Panc1 (cell line): ENCODE data around the gene RBMS3.

Experiments
- CTCF ChIP-seq: fragments of 450-650 bp; IDR thresholded peaks from 2 replicates; pipeline ENCODE4 v1.5.1; 2017; ENCODE audit warnings: mild to moderate bottlenecking
- POLR2AphosphoS5 ChIP-seq: IDR thresholded peaks from 2 replicates; pipeline ENCODE4 v1.6.1; 2012; ENCODE audit warnings: mild to moderate bottlenecking, low read depth, low read length, moderate library complexity
- REST ChIP-seq, 2 experiments: IDR thresholded peaks; 2 replicates each; pipeline ENCODE4 v1.6.1; 2011 to 2012; ENCODE audit warnings: low read depth in 2 of 2, control low read depth in 1 of 2, low read length in 1 of 2, mild to moderate bottlenecking in 1 of 2, moderate library complexity in 1 of 2; ENCODE audit not compliant: insufficient read depth in 1 of 2

GRCh38 chr3:29412110-29412509 is 131.2 kb downstream of the RBMS3 start:
- TF ChIP-seq REST (IDR thresholded peaks at IDR 0.05; ENCODE audit: insufficient read depth in 1 of 2, low read depth in 2 of 2, low read length in 1 of 2) (no peak), CTCF (no peak), POLR2AphosphoS5 (no peak)
